WERI-Rb-1 (cell line): ENCODE results near the gene NFATC3.

Experiments
- DNase-seq: peaks from one replicate; pipeline ENCODE4 v3.0.0-alpha.2; 2020
- H3K27ac ChIP-seq: fragments of 250-450 bp; sonication (Bioruptor Pico); 2 replicates; pipeline ENCODE4 v1.5.1; 2020; ENCODE audit warnings: mild to moderate bottlenecking, moderate library complexity
- H3K27me3 ChIP-seq: fragments of 250-450 bp; sonication (Bioruptor Pico); 2 replicates; pipeline ENCODE4 v1.5.1; 2021; ENCODE audit warnings: mild to moderate bottlenecking, low read depth, moderate library complexity; ENCODE audit not compliant: insufficient read depth, severe bottlenecking
- H3K36me3 ChIP-seq: fragments of 250-450 bp; sonication (Bioruptor Pico); 2 replicates; pipeline ENCODE4 v1.5.1; 2020; ENCODE audit warnings: mild to moderate bottlenecking, moderate library complexity
- H3K4me3 ChIP-seq: 2 replicates; pipeline ENCODE4 v1.5.1; 2011; ENCODE audit warnings: low read depth, mild to moderate bottlenecking, control low read depth, low read length
- H3K9me3 ChIP-seq: fragments of 250-450 bp; sonication (Bioruptor Pico); 2 replicates; pipeline ENCODE4 v1.5.1; 2021; ENCODE audit warnings: mild to moderate bottlenecking, moderate library complexity; ENCODE audit not compliant: severe bottlenecking
- TF ChIP-seq, protein P1 (sequence below): IDR thresholded peaks from 2 replicates; pipeline ENCODE4 v1.5.1; 2011; ENCODE audit warnings: low read depth, mild to moderate bottlenecking, control low read depth, inconsistent platforms, low read length

NFATC3 gene

DNA sequence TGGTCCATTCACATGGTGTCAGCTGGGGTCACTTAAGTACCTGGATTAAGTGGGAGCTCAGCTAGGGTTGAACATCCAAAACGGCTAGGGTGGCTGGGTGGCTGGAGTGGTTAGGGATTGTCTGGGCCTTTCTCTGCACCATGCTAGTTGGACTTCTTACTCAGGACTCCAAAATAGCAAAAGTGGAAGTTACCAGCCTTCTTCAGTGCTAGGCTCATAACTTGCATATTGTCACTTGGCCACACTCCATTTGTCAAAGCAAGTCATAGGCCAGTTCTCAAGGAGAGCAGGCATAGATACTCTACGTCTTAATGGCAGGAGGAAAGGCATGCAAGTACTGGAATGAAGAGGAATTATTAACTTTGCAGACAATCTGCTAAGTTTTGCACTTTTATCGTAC lies 81.1 kb downstream of the NFATC3 start:
- Histone ChIP-seq H3K27me3 (no peaks in the 10 kb centered on the region), H3K4me3 (no peak overlapping the region), H3K27ac (no peak overlapping the region), H3K36me3 (peaks cover 56% of the 10 kb centered on the region), H3K9me3 (no peaks in the 10 kb centered on the region)
- TF ChIP-seq, protein P1, sequence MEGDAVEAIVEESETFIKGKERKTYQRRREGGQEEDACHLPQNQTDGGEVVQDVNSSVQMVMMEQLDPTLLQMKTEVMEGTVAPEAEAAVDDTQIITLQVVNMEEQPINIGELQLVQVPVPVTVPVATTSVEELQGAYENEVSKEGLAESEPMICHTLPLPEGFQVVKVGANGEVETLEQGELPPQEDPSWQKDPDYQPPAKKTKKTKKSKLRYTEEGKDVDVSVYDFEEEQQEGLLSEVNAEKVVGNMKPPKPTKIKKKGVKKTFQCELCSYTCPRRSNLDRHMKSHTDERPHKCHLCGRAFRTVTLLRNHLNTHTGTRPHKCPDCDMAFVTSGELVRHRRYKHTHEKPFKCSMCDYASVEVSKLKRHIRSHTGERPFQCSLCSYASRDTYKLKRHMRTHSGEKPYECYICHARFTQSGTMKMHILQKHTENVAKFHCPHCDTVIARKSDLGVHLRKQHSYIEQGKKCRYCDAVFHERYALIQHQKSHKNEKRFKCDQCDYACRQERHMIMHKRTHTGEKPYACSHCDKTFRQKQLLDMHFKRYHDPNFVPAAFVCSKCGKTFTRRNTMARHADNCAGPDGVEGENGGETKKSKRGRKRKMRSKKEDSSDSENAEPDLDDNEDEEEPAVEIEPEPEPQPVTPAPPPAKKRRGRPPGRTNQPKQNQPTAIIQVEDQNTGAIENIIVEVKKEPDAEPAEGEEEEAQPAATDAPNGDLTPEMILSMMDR = no peak
- DNase-seq = peak; percentile 20

GRCh38 chr16:68179196-68179795 lies 94.1 kb downstream of the NFATC3 start:
- TF ChIP-seq, protein P1 = no peak
- DNase-seq = no peak
- Histone ChIP-seq H3K27me3 (no peaks in the 10 kb centered on the region), H3K36me3 (peaks cover 47% of the 10 kb centered on the region), H3K4me3 (no peak overlapping the region), H3K27ac (no peak overlapping the region), H3K9me3 (no peaks in the 10 kb centered on the region)

DNA sequence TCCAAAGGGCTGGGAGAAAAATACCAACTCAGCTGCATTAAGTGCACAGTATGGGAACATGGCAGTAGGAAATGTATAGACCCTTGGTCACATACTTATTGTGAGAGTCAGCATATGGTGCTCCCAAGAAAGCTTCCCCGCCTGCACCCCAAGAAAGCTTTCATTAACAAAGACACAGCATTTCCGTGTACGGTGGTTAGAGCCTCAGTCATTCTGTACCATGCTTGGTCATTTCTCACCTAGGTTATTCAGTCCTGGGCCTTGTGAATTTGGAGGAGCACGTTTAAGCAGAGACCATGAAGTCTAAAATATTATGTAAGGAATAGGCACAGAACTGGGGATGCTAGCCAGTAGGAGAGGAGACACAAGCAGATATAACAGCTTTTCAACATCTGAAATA lies 94.7 kb downstream of the NFATC3 start:
- no peaks in the 10 kb centered on the region for H3K9me3 ChIP-seq
- no peak overlapping the region for H3K4me3 ChIP-seq
- H3K36me3 ChIP-seq = peaks cover 47% of the 10 kb centered on the region
- no peak overlapping the region for H3K27ac ChIP-seq
- DNase-seq = no peak
- TF ChIP-seq, protein P1 = no peak
- H3K27me3 ChIP-seq = no peaks in the 10 kb centered on the region

- no peaks in the 10 kb centered on the region for H3K9me3 ChIP-seq
- TF ChIP-seq, protein P1 = no peak
- peaks cover 64% of the 10 kb centered on the region for H3K36me3 ChIP-seq
- DNase-seq = no peak
- H3K27ac ChIP-seq = no peak overlapping the region
- no peak overlapping the region for H3K4me3 ChIP-seq
- no peaks in the 10 kb centered on the region for H3K27me3 ChIP-seq
Measured at GRCh38 chr16:68183046-68183445, 97.9 kb downstream of the NFATC3 start.

DNA sequence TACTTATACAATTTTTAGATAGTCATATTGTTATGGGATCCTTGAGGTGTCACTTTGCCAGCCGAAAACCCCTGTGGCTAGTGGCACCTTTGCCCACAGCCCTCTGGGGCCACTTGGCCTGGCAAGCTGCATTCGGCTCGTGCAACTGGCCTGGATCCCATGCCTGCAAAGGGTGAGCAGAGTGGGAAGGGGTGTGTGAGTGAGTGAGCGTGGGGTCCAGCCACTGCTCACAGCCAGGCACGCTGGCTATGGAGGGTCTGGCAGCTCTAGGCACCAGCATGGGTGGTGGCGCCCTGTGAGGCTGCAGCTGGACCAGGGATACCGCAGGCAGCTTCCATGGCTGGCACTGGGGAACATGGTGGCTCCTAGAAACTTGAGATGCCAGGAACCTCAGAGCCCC lies 101.7 kb downstream of the NFATC3 start:
- Histone ChIP-seq H3K4me3 (no peak overlapping the region), H3K27ac (no peak overlapping the region), H3K36me3 (peaks cover 73% of the 10 kb centered on the region), H3K27me3 (no peaks in the 10 kb centered on the region), H3K9me3 (no peaks in the 10 kb centered on the region)
- TF ChIP-seq, protein P1 = no peak
- no peak for DNase-seq

GRCh38 chr16:68187505-68187904 lies 102.3 kb downstream of the NFATC3 start:
- Histone ChIP-seq H3K27me3 (no peaks in the 10 kb centered on the region), H3K9me3 (no peaks in the 10 kb centered on the region), H3K4me3 (no peak overlapping the region), H3K27ac (no peak overlapping the region), H3K36me3 (peaks cover 72% of the 10 kb centered on the region)
- TF ChIP-seq, protein P1 = no peak
- DNase-seq = no peak
